ENCODE data around the gene SETD2.

Gene SETD2

GRCh38 chr3:47108546-47108945, 55.4 kb downstream of the SETD2 start:
- no peak for DNase-seq
- TF ChIP-seq CTCF (IDR thresholded peaks at IDR 0.05): no peak
- Mint-ChIP-seq H3K4me3 (no peak overlapping the region), H3K36me3 (ENCODE audit: low read depth) (peaks cover 59% of the 10 kb centered on the region), H3K4me1 (peaks cover 7% of the 10 kb centered on the region), H3K27ac (peak overlapping the region; percentile 77), H3K27me3 (ENCODE audit: low read depth, poor library complexity) (no peaks in the 10 kb centered on the region), H3K9me3 (no peaks in the 10 kb centered on the region)

- Mint-ChIP-seq H3K27me3 (ENCODE audit: low read depth, poor library complexity) (no peaks in the 10 kb centered on the region), H3K36me3 (ENCODE audit: low read depth) (peaks cover 52% of the 10 kb centered on the region), H3K4me3 (no peak overlapping the region), H3K4me1 (peaks cover 7% of the 10 kb centered on the region), H3K27ac (no peak overlapping the region), H3K9me3 (no peaks in the 10 kb centered on the region)
- TF ChIP-seq CTCF (IDR thresholded peaks at IDR 0.05): no peak
- DNase-seq: no peak
Observed at GRCh38 chr3:47104259-47104658, 59.7 kb downstream of the SETD2 start.

GRCh38 chr3:47103619-47104018, 60.3 kb downstream of the SETD2 start:
- H3K4me1 Mint-ChIP-seq: peaks cover 2% of the 10 kb centered on the region
- peaks cover 50% of the 10 kb centered on the region for H3K36me3 Mint-ChIP-seq (ENCODE audit: low read depth)
- DNase-seq: no peak
- H3K4me3 Mint-ChIP-seq: no peak overlapping the region
- H3K27ac Mint-ChIP-seq: peak overlapping the region; percentile 56
- H3K27me3 Mint-ChIP-seq (ENCODE audit: low read depth, poor library complexity): no peaks in the 10 kb centered on the region
- H3K9me3 Mint-ChIP-seq: no peaks in the 10 kb centered on the region
- TF ChIP-seq CTCF (IDR thresholded peaks at IDR 0.05): no peak

- peaks cover 10% of the 10 kb centered on the region for H3K4me1 Mint-ChIP-seq
- H3K27me3 Mint-ChIP-seq (ENCODE audit: low read depth, poor library complexity): no peaks in the 10 kb centered on the region
- no peak overlapping the region for H3K4me3 Mint-ChIP-seq
- H3K9me3 Mint-ChIP-seq: no peaks in the 10 kb centered on the region
- DNase-seq: no peak
- H3K36me3 Mint-ChIP-seq (ENCODE audit: low read depth): peaks cover 52% of the 10 kb centered on the region
- H3K27ac Mint-ChIP-seq: peak overlapping the region; percentile 83
- no peak for TF ChIP-seq CTCF (IDR thresholded peaks at IDR 0.05)
Observed at GRCh38 chr3:47102081-47102600, 61.8 kb downstream of the SETD2 start.

- no peaks in the 10 kb centered on the region for H3K9me3 Mint-ChIP-seq
- H3K27me3 Mint-ChIP-seq (ENCODE audit: low read depth, poor library complexity): no peaks in the 10 kb centered on the region
- no peak for TF ChIP-seq CTCF (IDR thresholded peaks at IDR 0.05)
- H3K27ac Mint-ChIP-seq: no peak overlapping the region
- H3K36me3 Mint-ChIP-seq (ENCODE audit: low read depth): peaks cover 46% of the 10 kb centered on the region
- H3K4me1 Mint-ChIP-seq: peaks cover 12% of the 10 kb centered on the region
- DNase-seq: no peak
- no peak overlapping the region for H3K4me3 Mint-ChIP-seq
Observed at GRCh38 chr3:47098910-47099309, 65.0 kb downstream of the SETD2 start.

GRCh38 chr3:47097864-47098263, 66.0 kb downstream of the SETD2 start:
- H3K4me1 Mint-ChIP-seq: peaks cover 12% of the 10 kb centered on the region
- no peak overlapping the region for H3K4me3 Mint-ChIP-seq
- TF ChIP-seq CTCF (IDR thresholded peaks at IDR 0.05): no peak
- H3K36me3 Mint-ChIP-seq (ENCODE audit: low read depth): peaks cover 41% of the 10 kb centered on the region
- H3K27me3 Mint-ChIP-seq (ENCODE audit: low read depth, poor library complexity): no peaks in the 10 kb centered on the region
- H3K9me3 Mint-ChIP-seq: no peaks in the 10 kb centered on the region
- H3K27ac Mint-ChIP-seq: peak overlapping the region; percentile 90
- no peak for DNase-seq
